Measurements from ENCODE around the gene GNG7.
A peak's percentile ranks its signal among the peaks of the same experiment; 100 is the strongest.

GNG7 gene

GRCh38 chr19:2492870-2493269, 209.6 kb downstream of the GNG7 start:
- DNase-seq (ENCODE audit: extremely low read depth in 1 of 2, low read depth in 1 of 2) = no peak

DNA sequence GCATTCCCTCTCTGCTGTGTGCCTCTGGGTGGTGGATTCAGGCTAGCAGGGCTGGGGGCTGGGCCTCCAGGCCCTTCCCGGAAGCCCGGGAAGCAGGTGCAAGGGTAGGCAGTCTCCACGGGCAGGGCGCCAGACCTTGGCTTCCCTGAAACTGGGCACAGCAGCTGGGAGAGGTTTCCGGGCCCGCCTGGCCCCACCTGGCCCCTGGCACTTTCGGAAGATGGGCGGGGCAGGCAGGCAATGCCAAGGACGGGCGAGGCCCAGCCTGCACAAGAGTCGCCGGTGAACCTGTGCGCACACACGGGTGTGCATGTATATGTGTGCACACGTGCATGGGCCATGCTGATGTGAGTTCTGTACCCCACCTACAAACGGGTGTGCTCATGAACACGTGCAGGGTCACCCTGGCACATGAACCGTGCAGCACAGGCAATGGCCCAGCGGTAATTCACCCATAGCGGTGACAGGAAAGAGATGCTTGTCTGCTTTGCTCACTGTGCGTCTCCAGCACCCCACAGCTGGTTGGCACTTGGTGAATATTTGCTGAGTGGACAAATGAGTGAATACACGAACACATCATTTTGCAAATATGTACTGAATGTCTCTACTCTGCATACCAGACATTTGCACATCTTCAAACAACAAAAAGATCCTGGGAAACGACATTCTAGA, 211.2 kb downstream of the GNG7 start:
- no peak for DNase-seq (ENCODE audit: extremely low read depth in 1 of 2, low read depth in 1 of 2)

DNA sequence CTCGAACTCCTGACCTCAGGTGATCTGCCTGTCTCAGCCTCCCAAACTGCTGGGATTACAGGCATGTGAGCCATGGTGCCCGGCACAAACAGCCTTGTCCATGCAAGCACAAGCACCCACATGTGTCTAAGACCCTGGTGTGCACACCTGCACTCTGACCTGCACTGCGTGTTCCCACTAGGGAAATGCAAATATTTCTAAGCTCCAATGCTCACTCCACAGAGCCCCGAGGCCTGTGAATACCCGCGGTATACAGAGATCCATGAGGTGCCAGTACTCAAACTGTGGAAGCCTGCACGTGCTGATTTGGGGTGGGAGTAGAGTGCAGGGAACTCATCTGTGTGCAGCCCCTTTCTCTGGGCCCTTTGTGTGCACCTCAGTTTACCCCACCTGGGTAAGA, 211.8 kb downstream of the GNG7 start:
- DNase-seq (ENCODE audit: extremely low read depth in 1 of 2, low read depth in 1 of 2) = no peak

DNA sequence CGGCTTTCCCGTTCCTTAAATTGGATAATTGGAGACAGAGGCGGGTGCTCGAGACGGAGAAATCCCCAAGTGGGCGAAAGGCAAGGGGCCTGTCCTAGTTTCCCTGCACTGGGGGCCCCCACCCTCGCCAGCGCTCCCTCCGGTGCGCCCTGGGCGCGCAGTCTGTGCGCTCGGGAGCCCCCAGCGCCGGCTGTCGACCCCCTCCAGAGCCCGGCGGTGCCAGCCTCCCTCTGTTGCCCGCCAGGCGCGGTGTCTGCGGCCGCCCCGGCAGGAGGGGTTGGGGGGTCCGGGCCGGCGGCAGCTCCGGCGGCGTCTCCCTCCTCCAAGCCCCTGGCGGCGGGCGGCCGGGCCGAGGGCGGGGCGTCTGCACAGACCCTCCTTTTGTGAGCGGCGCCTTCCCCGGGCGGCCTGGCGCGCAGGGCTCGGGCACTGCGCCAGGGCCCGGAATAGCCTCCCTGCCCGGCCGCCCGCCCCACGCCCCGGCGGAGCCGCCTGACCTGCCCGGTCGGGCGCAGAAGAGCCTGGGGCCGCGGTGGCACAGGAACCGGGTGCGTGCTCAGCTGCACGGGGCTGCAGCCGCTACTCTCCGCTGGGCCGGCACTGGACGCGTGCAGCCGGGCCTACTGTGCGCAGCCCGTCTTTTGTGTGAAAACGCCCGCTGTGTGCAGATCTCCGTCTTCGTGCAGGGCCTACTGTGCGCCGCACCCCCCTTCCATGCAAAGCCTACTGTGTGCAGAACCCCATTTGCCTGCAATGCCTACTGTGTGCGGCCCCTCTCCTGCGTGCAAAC, 213.4 kb downstream of the GNG7 start:
- DNase-seq (ENCODE audit: extremely low read depth in 1 of 2, low read depth in 1 of 2) = no peak

DNA sequence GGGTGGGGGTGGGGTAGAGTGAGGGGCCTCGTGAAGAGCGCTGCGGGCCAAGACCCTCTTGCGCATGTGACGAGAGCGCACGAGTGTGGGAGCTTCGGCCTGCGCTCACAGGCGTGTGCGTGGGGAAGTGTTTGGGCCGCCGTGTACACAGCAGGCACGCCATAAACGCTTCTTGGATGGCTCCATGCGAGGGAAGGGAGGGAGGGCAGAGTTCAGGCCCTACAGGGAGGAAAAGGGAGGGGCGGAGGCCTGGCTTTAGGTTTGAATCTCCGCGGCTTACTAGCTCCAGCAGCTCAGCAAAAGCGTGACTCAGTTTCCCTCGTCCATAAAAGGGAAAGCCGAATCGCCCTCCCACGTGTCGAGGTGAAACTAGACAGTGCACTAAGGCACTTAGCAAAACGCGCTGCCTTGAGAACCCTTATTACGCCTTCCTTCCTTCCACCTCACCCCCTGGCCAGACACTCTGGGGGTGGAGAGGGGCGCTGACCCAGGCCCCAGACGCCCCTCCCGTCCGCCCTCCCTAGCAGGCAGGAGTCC, 214.0 kb downstream of the GNG7 start:
- no peak for DNase-seq (ENCODE audit: extremely low read depth in 1 of 2, low read depth in 1 of 2)

DNA sequence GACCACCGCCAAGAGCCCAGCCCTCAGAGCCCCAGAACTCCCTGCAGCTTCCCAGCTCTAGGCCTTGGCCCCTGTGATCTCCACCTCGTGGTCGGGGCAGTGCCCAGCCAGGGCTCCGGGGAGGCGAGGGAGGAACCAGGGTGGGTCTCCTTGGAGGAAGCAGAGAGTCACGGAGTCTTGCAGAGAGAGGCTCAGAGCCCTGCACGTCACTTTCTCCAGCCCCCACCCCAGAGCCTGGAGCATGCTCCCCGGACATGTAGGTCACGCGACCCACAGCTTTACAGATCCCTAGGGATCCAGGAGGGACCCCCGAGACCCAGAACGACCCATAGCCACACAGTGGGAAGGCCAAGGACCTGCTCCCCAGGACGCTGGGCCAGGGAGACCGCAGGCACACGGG, 214.7 kb downstream of the GNG7 start:
- no peak for DNase-seq (ENCODE audit: extremely low read depth in 1 of 2, low read depth in 1 of 2)

DNA sequence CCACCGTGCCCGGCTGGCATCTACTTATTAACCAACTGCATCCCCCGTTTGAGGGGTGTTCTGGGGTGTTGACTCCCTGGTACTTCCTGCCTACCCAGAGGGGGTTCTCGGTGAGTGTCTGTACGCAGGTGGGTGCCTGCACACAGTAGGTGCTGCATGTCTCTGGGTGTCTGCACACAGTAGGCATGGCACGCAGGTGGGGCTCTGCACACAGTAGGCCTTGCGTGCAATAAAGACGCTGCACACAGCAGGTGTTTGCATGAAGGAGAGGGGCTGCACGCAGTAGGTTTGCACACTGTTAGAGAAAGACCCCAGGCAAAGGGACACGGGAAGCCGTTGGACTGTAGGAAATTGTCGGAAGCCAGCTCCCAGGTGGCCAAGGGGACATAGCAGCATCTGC, 215.4 kb downstream of the GNG7 start:
- DNase-seq (ENCODE audit: extremely low read depth in 1 of 2, low read depth in 1 of 2) = no peak

GRCh38 chr19:2485428-2485827, 217.1 kb downstream of the GNG7 start:
- DNase-seq (ENCODE audit: extremely low read depth in 1 of 2, low read depth in 1 of 2) = no peak

GRCh38 chr19:2484178-2484937, 218.1 kb downstream of the GNG7 start:
- no peak for DNase-seq (ENCODE audit: extremely low read depth in 1 of 2, low read depth in 1 of 2)

- no peak for DNase-seq (ENCODE audit: extremely low read depth in 1 of 2, low read depth in 1 of 2)
Observed at GRCh38 chr19:2483484-2484151, 218.9 kb downstream of the GNG7 start.

DNA sequence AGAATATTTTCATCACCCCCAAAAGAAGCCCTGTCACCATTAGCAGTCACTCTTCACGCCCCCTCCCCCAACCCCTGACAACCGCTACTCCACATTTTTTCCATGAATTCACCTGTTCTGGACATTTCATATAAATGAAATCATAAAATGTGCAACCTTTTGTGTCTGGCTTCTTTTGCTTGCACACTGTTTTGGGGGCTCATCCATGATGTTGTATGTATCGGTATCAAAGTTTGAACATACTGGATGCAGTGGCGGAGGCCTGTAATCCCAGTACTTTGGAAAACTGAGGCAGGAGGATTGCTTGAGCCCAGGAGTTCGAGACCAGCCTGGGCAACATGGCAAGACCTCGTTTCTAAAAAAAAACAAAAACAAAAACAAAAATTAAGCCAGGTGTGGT, 219.4 kb downstream of the GNG7 start:
- DNase-seq (ENCODE audit: extremely low read depth in 1 of 2, low read depth in 1 of 2) = no peak

- DNase-seq (ENCODE audit: extremely low read depth in 1 of 2, low read depth in 1 of 2) = no peak
Observed at GRCh38 chr19:2482354-2483038, 220.0 kb downstream of the GNG7 start.

DNA sequence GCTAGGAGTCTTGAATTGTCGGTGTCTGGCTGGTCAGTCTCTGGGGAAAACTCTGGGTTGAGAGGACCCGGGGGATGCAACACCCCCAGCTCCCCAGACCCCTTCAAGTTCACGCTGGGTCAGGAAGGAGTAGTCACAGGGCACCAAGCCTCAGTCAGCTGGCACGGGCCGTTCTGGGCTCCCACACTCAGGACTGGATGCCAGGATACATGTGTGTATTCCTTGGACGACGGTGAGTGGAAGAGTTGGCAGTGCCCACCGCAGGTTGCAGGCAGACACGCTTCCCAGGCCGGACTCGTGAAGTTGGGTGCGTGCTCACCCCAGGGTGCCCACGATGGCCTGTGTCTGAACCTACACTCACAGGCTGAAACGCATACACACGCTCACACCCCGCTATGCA, 221.0 kb downstream of the GNG7 start:
- DNase-seq (ENCODE audit: extremely low read depth in 1 of 2, low read depth in 1 of 2) = no peak

- DNase-seq (ENCODE audit: extremely low read depth in 1 of 2, low read depth in 1 of 2) = no peak
Observed at GRCh38 chr19:2479556-2480194, 222.8 kb downstream of the GNG7 start.

GRCh38 chr19:2478756-2479555, 223.5 kb downstream of the GNG7 start:
- peak in 1 of 2 donors; percentile 46 for DNase-seq (ENCODE audit: extremely low read depth in 1 of 2, low read depth in 1 of 2)

DNA sequence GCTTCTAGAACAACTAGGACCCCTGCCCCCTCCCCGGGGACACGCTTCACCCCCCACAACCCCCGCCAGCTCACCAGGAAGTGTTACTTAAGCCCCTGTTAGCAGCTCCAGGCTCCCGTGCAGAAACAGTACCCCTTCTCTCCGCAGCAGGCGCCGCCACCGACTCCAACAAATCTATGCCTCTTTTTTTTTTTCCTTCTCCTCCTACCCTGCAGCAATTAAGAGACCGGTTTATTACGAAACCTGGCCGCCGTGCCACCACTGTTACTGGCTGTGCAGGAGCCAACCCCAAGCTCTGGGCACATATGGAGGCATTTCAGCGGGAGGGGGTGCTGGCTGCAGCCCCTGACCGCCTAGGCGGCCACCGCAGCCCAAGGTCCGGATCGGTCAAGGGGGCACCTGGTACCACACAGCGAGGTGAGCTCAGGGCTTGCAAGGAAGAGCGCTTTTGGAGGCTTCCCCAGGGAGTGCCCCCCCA, 224.2 kb downstream of the GNG7 start:
- DNase-seq (ENCODE audit: extremely low read depth in 1 of 2, low read depth in 1 of 2) = peak in 1 of 2 donors; percentile 25

- no peak for DNase-seq (ENCODE audit: extremely low read depth in 1 of 2, low read depth in 1 of 2)
Observed at GRCh38 chr19:2477732-2478191, 224.7 kb downstream of the GNG7 start.

GRCh38 chr19:2477141-2477710, 225.3 kb downstream of the GNG7 start:
- DNase-seq (ENCODE audit: extremely low read depth in 1 of 2, low read depth in 1 of 2) = no peak
